Measurements from ENCODE around the gene DNAJA4. TPM values are rescaled to one million over a fixed set of nuclear protein-coding genes. Genes with fewer than 3 reads are reported as not detected.
A peak's percentile ranks its signal among the peaks of the same experiment; 100 is the strongest.

The DNAJA4 gene
- total and polyA plus RNA-seq, 2 of the 8 experiments (the other 6 are each of a cell fraction or from before 2014, with no cell fraction given), result 3.6 to 6.2 TPM

DNA sequence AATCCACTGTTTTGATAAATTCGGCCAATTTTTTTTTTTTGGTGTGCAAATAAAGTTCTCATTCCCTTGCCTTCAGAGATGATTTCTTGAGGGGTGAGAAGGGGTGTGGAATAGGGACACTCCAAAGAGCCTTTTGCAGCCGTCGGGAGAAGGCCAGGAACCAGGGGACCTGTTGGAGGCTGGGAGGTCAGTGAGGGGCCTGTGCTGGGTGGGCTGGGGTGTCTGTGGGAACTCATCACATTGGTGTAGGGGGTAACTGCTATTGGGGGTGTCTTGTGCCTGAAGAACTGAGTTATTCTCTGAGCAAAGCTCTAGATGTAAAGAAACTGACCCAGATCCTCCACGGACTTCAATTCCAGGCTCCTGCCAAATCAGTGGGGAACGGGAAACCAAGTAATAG is 48.6 kb downstream of the DNAJA4 start:
- Histone ChIP-seq H2BK15ac (ENCODE audit: low read length) (no peak overlapping the region), H3K27ac (ENCODE audit: low read depth, low read length) (no peak overlapping the region), H3K56ac (replicated peaks; ENCODE audit: insufficient read length, low read depth, low read length) (no peak overlapping the region), H3K79me1 (ENCODE audit: low read depth, low read length) (no peaks in the 10 kb centered on the region), H3K18ac (ENCODE audit: extremely low read depth, low read length) (no peak overlapping the region), H3K9ac (replicated peaks in 1 of 4; ENCODE audit: extremely low read depth in 1 of 4, low read depth in 3 of 4, low read length in 3 of 4) (no peak overlapping the region), H3K36me3 (ENCODE audit: control insufficient read depth in 2 of 4, insufficient read depth in 4 of 4, low read length in 3 of 4) (no peaks in the 10 kb centered on the region), H2AFZ (ENCODE audit: low read length) (no peak overlapping the region), H3K4me3 (ENCODE audit: extremely low read depth in 1 of 4, insufficient read depth in 2 of 4, low read depth in 3 of 4, low read length in 4 of 4) (no peak overlapping the region), H2AK5ac (ENCODE audit: low read depth, low read length) (no peak overlapping the region), H2BK120ac (replicated peaks; ENCODE audit: low read depth, low read length) (no peak overlapping the region), H4K8ac (ENCODE audit: extremely low read depth, insufficient read depth, low read length) (no peak overlapping the region; the same call in 1 of the 2 replicates), H2BK12ac (ENCODE audit: low read depth, low read length) (no peak overlapping the region), H2BK5ac (ENCODE audit: low read depth, low read length) (no peak overlapping the region), H3K27me3 (replicated peaks in 1 of 4; ENCODE audit: control insufficient read depth in 3 of 4, extremely low read depth in 1 of 4, insufficient read depth in 3 of 4, low read length in 3 of 4) (no peaks in the 10 kb centered on the region), H3K23me2 (ENCODE audit: low read depth, low read length) (no peaks in the 10 kb centered on the region), H3K4me2 (ENCODE audit: insufficient read depth in 1 of 2, low read depth in 2 of 2, low read length in 2 of 2) (no peak overlapping the region), H4K91ac (replicated peaks; ENCODE audit: insufficient read length, low read length) (no peak overlapping the region), H3K14ac (ENCODE audit: insufficient read length) (no peak overlapping the region), H3K4ac (replicated peaks; ENCODE audit: insufficient read length, low read depth, low read length) (no peak overlapping the region), H4K5ac (ENCODE audit: insufficient read length, low read depth, low read length) (no peak overlapping the region), H3K23ac (ENCODE audit: insufficient read length) (no peak overlapping the region), H3K79me2 (ENCODE audit: control insufficient read depth in 1 of 2, insufficient read depth in 2 of 2, low read length in 2 of 2) (no peaks in the 10 kb centered on the region), H3K4me1 (replicated peaks in 1 of 4; ENCODE audit: control insufficient read depth in 3 of 4, insufficient read depth in 4 of 4, low read length in 3 of 4) (peaks cover 0 to 23% (median 12%) of the 10 kb centered on the region in 4 experiments; a peak in 6 of 7 replicates), H4K20me1 (replicated peaks in 1 of 2; ENCODE audit: control insufficient read depth in 1 of 2, insufficient read depth in 2 of 2, low read length in 2 of 2) (no peaks in the 10 kb centered on the region), H2BK20ac (ENCODE audit: low read length) (0 out of 2 replicates have a peak overlapping the region, but pooled peaks have one; percentile 15), H3K9me3 (ENCODE audit: insufficient read depth in 2 of 2, low read depth in 1 of 2, low read length in 1 of 2) (no peaks in the 10 kb centered on the region)
- DNase-seq (ENCODE audit: low read depth in 1 of 2, low spot score in 2 of 2), result no peak
- no peak for TF ChIP-seq ASH2L (IDR thresholded peaks at IDR 0.05; ENCODE audit: low read length)
- no peak for TF ChIP-seq TBP (IDR thresholded peaks at IDR 0.05; ENCODE audit: low read depth, low read length)
- TF ChIP-seq RBBP5 (IDR thresholded peaks at IDR 0.05; ENCODE audit: borderline replicate concordance, low read depth, low read length), result no peak
- TF ChIP-seq GABPA (IDR thresholded peaks at IDR 0.05; ENCODE audit: borderline replicate concordance, insufficient read depth, low read length), result no peak
- no peak for TF ChIP-seq KDM1A (IDR thresholded peaks at IDR 0.05; ENCODE audit: borderline replicate concordance, low read length)
- no peak for TF ChIP-seq TEAD4 (IDR thresholded peaks at IDR 0.05; ENCODE audit: low read depth, low read length)
- TF ChIP-seq ZNF274 (IDR thresholded peaks at IDR 0.05; ENCODE audit: borderline replicate concordance, extremely low read depth, low read length), result no peak
- TF ChIP-seq, protein P1, sequence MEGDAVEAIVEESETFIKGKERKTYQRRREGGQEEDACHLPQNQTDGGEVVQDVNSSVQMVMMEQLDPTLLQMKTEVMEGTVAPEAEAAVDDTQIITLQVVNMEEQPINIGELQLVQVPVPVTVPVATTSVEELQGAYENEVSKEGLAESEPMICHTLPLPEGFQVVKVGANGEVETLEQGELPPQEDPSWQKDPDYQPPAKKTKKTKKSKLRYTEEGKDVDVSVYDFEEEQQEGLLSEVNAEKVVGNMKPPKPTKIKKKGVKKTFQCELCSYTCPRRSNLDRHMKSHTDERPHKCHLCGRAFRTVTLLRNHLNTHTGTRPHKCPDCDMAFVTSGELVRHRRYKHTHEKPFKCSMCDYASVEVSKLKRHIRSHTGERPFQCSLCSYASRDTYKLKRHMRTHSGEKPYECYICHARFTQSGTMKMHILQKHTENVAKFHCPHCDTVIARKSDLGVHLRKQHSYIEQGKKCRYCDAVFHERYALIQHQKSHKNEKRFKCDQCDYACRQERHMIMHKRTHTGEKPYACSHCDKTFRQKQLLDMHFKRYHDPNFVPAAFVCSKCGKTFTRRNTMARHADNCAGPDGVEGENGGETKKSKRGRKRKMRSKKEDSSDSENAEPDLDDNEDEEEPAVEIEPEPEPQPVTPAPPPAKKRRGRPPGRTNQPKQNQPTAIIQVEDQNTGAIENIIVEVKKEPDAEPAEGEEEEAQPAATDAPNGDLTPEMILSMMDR (IDR thresholded peaks at IDR 0.05; ENCODE audit: control extremely low read depth in 1 of 3, insufficient read depth in 1 of 3, low read depth in 1 of 3, low read length in 3 of 3), result no peak
- TF ChIP-seq CTBP2 (IDR thresholded peaks at IDR 0.05; ENCODE audit: borderline replicate concordance, insufficient read depth, insufficient read length, low read length), result no peak
- TF ChIP-seq SRF (IDR thresholded peaks at IDR 0.05; ENCODE audit: low read depth, low read length), result no peak
- POLR2A ChIA-PET (ENCODE audit: partially characterized antibody), result interaction anchor here (0.9 to 2.5 kb wide), 5 partner anchors 12 to 125 kb away, joined by 3 to 11 read pairs (median 6); partner anchors contain the start of genes CRABP1 and IREB2
- CTCF ChIA-PET (ENCODE audit: partially characterized antibody), result interaction anchor here (0.7 to 13.0 kb wide), 10 partner anchors 8 to 169 kb away, joined by 3 to 173 read pairs (median 13); no protein-coding TSS in a partner anchor
- no peak for FAIRE-seq
- WGBS, 2 experiments (ENCODE audit: extremely low coverage in 1 of 2, insufficient coverage in 1 of 2, insufficient read length in 1 of 2, insufficient replicate concordance in 2 of 2, low coverage in 1 of 2, low lambda C conversion rate in 2 of 2, missing lambda C conversion rate in 1 of 2), result 85% methylated on average over 5 of the region's 5 CpGs; no CpG with 5 or more reads in 1 of the 2 experiments
